HG02642 (cell line): ENCODE results near the gene RSPRY1.
"Not testable (repeated sequence)": the region's sequence is repeated elsewhere in the genome, so short reads cannot be mapped to it uniquely, and the experiment has no call there.

Experiments used
- ATAC-seq: cut with Tn5 transposase; IDR thresholded peaks from one replicate; pipeline ENCODE4 v1.9.1; 2021; ENCODE audit warnings: mild to moderate bottlenecking; ENCODE audit not compliant: unreplicated experiment, poor library complexity

The RSPRY1 gene

GRCh38 chr16:57268804-57269800, 83.0 kb downstream of the RSPRY1 start:
- ATAC-seq: no peak

GRCh38 chr16:57270221-57271062, 84.3 kb downstream of the RSPRY1 start:
- no peak for ATAC-seq

GRCh38 chr16:57271063-57271345, 84.9 kb downstream of the RSPRY1 start:
- no peak for ATAC-seq

GRCh38 chr16:57271867-57272495, 85.9 kb downstream of the RSPRY1 start:
- ATAC-seq: no peak

DNA sequence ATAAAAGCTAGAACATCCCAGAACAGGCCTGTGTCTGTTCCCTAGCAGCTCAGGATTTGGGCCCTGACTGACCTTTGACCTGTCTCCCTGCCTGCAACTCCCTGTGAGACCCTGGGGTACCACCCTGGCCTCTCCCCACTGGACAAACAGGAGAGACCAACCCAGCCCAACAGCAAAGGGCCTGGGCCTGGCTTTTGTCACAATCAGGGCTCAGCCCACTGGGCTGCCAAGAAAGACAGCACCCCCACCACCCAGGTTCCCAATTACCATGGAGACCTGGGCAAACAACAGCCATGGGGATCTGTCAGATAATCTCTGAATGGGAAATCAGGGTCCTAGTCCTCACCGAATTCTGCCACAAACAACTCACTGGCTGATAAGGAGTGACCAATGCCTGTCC, 87.2 kb downstream of the RSPRY1 start:
- ATAC-seq: no peak

DNA sequence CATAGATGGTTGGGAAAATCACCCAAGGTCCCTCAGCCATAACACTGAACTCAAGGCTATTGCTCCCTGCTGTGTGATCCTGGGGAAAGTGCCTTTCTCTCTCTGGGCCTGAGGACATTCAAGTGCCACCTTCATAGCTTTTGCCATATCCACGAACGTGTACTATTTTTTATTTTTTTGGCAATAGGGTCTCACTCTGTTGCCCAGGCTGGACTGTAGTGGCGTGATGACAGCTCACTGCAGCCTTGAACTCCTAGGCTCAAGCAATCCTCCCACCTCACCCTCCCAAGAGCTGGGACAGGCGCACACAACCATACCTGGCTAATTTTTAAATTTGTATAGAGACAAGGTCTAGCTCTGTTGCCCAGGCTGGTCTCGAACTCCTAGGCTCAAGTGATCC, 87.7 kb downstream of the RSPRY1 start:
- ATAC-seq: no peak

DNA sequence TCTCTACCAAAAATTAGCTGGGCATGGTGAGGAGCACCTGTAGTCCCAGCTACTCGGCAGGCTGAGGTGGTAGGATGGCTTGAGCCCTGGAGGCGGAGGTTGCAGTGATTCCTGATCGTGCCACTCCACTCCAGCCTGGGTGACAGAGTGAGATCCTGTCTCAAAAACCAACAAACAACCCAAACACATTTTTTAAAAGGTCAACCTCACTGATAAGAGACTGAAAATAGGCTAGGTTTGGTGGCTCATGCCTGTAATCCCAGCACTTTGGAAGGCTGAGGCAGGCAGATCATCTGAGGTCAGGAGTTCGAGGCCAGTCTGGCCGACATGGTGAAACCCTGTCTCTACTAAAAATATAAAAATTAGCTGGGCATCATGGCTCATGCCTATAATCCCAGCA, 89.8 kb downstream of the RSPRY1 start:
- ATAC-seq: not testable (repeated sequence)

GRCh38 chr16:57276596-57276995, 90.5 kb downstream of the RSPRY1 start:
- no peak for ATAC-seq

DNA sequence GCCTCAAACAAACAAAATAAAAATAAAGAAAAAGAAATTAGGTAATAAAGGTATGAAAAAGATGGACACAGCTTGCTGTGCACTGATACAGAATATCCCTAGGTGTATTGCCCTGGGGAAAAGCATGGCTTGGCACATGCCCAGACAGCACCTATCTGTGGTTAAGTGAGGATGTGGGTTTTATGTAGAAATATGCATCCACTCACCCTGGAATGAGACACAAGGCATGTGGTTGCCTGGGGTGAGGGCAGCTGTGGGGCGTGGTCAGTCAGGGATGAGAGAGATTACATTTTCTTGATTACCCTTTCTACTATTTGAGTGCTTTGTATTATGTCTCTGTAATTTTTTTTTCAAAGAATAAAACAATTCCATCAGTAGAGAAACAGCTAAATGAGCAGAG, 91.5 kb downstream of the RSPRY1 start:
- ATAC-seq: no peak

DNA sequence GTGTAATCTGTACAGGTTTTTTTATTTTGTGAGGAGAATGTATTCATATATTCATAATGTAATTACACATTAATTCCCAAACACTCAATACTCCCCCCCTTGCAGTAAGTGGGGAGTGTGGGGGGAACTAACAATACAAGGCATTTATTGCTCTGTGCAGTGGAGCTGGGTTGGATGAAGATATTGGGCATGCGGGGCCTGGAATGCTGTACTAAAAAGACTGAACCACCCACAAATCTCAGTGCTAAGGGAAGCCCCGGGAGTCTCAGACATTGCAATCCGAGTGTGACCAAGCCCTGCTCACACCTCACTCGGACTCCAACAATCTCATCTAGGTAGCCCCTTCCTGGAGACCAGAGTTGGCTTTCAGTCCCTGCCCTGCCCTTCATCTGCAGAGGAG, 92.4 kb downstream of the RSPRY1 start:
- no peak for ATAC-seq

- no peak for ATAC-seq
Observed at GRCh38 chr16:57279780-57280638, 93.9 kb downstream of the RSPRY1 start.

- no peak for ATAC-seq
Observed at GRCh38 chr16:57281791-57282190, 95.7 kb downstream of the RSPRY1 start.

DNA sequence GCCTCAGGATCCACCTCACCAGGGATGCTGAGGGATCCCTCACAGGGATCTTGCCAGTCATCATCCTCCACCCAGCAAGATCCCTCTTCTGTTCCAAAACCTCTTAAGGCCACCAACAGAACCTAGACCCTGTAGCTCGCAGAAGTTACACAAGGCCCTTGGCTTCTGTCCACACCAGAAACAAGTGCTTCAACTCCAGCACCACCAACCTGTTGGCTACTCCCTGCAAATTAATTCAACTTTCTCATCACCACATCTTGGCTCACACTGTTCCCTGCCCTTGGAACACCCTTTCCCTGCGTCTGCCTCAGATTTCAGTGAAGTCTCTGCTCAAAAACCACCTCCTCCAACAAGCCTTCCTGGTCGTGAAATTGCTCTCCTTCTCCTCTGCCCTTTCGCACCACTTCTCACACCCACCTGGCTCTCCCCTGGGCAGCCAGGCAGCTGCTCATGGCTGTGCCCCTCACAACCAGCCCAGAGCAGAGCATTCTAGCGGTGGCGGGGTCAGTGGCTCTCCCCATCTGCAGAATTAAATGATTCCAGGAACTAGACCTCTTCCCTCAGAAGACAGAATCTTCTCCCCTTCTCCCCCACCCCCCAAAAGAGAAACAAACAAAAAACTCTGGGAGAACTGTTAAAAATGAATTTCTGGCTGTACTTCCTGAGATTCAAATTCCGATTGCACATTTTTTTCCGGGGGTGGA, 96.5 kb downstream of the RSPRY1 start:
- no peak for ATAC-seq

- no peak for ATAC-seq
Observed at GRCh38 chr16:57283214-57283958, 97.3 kb downstream of the RSPRY1 start.

DNA sequence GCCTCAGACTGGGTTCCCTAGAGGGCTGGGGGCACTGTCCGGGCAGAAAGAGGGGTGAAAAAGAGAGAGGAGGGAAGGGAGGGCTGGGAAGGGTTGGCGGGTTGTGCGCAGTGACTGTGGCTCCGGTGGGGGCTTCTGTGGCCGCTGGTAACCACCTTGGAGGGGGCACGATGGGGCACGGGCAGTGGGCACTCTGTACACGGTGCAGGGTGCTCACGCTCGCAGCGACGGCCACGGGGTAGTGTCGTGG, 97.8 kb downstream of the RSPRY1 start:
- ATAC-seq: no peak

- ATAC-seq: no peak
Observed at GRCh38 chr16:57284209-57284951, 98.3 kb downstream of the RSPRY1 start, which contains the start of gene PLLP. Gene PLLP, minus strand, starts transcription at chr16:57284672. Its CDS starts 132 bp downstream, at chr16:57284540.

DNA sequence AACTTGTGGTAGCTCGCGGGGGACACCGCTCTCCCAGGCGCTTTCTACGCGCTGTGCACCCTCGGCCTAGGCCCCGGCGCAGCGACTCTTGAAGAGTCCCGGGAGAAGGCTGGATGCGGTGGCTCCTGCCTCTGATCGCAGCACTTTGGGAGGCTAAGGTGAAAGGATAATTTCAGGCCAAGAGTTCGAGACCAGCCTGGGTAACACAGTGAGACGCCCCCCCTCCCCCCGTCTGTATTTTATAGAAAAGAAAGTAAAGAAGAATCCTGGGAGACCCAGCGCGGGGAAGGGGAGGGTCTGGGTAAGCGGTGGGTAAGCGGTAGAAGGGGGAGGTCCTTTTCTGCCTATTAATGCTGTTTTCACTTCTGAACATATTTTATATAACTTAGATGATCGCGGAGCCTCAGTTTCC, 98.8 kb downstream of the RSPRY1 start:
- ATAC-seq: no peak

DNA sequence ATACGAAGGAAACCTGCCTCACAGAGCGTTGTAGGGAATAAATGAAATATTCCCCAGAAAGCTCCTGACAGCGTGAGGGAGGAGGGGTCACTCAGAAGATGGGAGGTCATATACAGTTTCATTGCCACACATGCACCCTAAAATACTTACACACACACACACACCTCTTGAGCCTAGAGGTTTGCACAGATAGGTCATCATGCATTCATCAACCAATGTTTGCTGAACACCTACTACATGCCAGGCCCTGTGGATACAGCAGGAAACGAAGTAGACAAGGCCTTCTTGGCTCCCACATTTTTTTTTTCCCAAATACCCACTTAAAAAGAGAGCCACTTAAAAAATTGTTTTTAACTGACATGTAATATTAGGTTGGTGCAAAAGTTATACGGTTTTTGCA, 99.2 kb downstream of the RSPRY1 start:
- no peak for ATAC-seq
